ENCODE measurements around the gene MRPL10. TPM values are rescaled to one million over a fixed set of nuclear protein-coding genes. Genes with fewer than 3 reads are reported as not detected.

Gene MRPL10
- total and polyA plus RNA-seq, 2 of the 8 experiments (the other 6 are each of a cell fraction or from before 2014, with no cell fraction given), result 85.3 to 214 TPM

- TF ChIP-seq GTF2F1 (IDR thresholded peaks at IDR 0.05; ENCODE audit: borderline replicate concordance, low read depth, low read length) (no peak), MAX (IDR thresholded peaks at IDR 0.05) (peak; percentile 32; the same call in 1 of the 2 replicates), HDAC2 (IDR thresholded peaks at IDR 0.05; ENCODE audit: borderline replicate concordance in 1 of 2, low read depth in 2 of 2, low read length in 2 of 2) (peak in 1 of 2 experiments; percentile 91; a peak in 2 of 4 replicates), CBX8 (IDR thresholded peaks at IDR 0.05; ENCODE audit: borderline replicate concordance, low read depth, low read length) (no peak), SIN3A (conservative IDR thresholded peaks at IDR 0.05 in 1 of 2, IDR thresholded peaks at IDR 0.05 in 1 of 2; ENCODE audit: low read depth in 1 of 2, low read length in 2 of 2) (peak; percentile 91 to 93; a peak in 3 of 4 replicates), KDM1A (IDR thresholded peaks at IDR 0.05; ENCODE audit: borderline replicate concordance, low read length) (no peak), SAP30 (IDR thresholded peaks at IDR 0.05; ENCODE audit: insufficient read depth, insufficient replicate concordance, low read length) (peak; percentile 96), SIRT6 (IDR thresholded peaks at IDR 0.05; ENCODE audit: low read length) (no peak), E2F6 (IDR thresholded peaks at IDR 0.05) (peak; percentile 30; the same call in 1 of the 2 replicates), USF2 (IDR thresholded peaks at IDR 0.05; ENCODE audit: low read length) (no peak), FOSL1 (IDR thresholded peaks at IDR 0.05; ENCODE audit: insufficient read depth, low read depth, low read length) (no peak), CTCF (IDR thresholded peaks at IDR 0.05; ENCODE audit: control extremely low read depth in 1 of 3, insufficient read depth in 1 of 3, low read depth in 1 of 3, low read length in 3 of 3) (peak; percentile 36 to 59 (median 51)), SRF (IDR thresholded peaks at IDR 0.05; ENCODE audit: low read depth, low read length) (no peak), ASH2L (IDR thresholded peaks at IDR 0.05; ENCODE audit: low read length) (no peak), EP300 (IDR thresholded peaks at IDR 0.05; ENCODE audit: borderline replicate concordance in 1 of 2, low read depth in 2 of 2, low read length in 2 of 2) (peak in 1 of 2 experiments; percentile 23; a peak in 1 of 3 replicates), JUND (IDR thresholded peaks at IDR 0.05; ENCODE audit: low read length) (peak; percentile 58; the same call in 1 of the 2 replicates)
These were observed 9.6 kb downstream of the MRPL10 start, which contains the start of gene OSBPL7 (continued) for GRCh38 chr17:47821424-47822391.

Measured in H1 (cell line).